NCI-H2227 (cell line): ENCODE measurements around the gene OR2AG2.

Experiments
- DNase-seq: peaks from one replicate; lab custom pipeline; 2025; ENCODE audit not compliant: unreplicated experiment; lab: John Stamatoyannopoulos, UW

OR2AG2 gene

DNA sequence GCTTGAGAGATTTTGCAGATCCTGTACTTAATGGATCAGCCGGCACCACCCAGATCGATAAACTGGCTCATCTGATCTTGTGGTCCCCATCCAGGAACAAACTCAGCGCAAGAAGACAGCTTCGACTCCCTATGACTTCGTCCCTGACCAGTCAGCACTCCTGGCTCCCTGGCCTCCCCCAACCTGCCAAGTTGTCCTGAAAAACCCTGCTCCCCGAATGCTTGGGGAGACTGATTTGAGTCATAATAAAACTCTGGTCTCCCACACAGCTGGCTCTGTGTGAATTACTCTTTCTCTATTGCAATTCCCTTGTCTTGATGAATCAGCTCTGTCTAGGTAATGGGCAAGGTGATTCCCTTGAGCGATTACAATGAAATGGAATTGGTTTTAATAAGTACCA is 29.5 kb downstream of the OR2AG2 start:
- DNase-seq = no peak

GRCh38 chr11:6738590-6738989 is 33.2 kb downstream of the OR2AG2 start:
- no peak for DNase-seq

- DNase-seq = peak; percentile 48
Observed at GRCh38 chr11:6737872-6738466, 33.8 kb downstream of the OR2AG2 start.

DNA sequence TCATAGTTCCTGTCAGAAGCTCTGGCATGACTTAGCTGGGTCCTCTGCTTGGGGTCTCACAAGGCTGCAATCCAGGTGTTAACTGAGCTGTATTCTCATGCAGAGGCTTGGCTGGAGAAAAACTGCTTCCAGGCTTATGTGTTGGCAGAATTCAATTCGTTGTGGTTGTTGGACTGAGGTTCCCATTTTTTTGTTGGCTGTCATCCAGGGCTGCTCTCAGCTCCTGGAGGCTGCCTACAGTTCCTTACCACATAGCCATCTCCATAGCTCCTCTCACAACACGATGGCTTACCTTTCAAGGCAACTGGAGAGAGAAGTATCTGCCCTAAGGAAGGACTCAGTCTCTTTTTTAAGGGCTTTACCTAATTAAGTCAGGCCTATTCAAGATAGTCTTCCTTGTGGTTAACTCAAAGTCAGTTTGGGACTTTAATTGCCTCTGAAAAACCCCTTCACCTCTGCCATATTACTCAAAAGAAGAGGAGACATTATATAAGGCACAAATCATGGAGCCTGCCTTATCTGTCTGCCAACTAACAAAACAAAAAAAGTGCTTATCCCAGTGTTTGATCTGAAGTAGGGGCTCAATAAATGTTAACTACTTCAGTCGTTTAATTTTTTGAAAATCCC is 35.2 kb downstream of the OR2AG2 start:
- no peak for DNase-seq

DNA sequence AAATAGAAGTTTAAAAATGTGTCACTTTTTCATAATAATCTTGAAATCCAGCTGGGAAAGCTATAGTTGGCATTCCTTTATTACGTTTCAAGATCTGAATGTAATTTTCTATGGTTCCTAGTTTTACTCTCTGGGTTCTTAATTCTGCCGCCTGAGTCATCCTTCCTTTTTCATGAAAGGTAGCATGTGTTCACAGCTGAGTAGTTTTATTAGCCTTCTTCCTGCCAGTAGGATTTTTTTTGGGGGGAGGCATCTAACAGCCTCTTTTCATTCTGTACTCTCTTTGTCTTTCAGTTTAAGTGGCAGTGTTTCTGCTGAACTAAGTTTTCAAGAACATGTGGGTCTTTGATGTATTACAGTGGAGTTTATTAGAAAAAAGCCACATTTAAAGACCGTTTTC is 36.5 kb downstream of the OR2AG2 start:
- DNase-seq = no peak

DNA sequence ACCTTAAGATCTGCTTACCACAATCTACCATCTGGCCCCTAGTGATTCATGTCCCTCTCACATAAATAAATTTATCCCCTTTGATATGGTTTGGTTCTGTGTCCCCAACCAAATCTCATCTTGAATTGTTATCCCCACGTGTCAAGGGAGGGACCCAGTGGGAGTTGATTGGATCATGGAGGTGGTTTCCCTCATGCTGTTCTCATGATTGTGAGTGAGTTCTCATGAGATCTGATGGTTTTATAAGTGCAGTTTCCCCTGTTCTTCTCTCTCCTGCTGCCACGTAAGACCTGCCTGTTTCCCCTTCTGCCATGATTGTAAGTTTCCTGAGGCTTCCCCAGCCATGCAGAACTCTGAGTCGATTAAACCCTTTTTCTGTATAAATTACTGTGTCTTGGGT is 37.2 kb downstream of the OR2AG2 start:
- DNase-seq = no peak

GRCh38 chr11:6733326-6734275 is 38.2 kb downstream of the OR2AG2 start:
- DNase-seq = no peak

- DNase-seq = no peak
Observed at GRCh38 chr11:6727971-6728760, 43.6 kb downstream of the OR2AG2 start.

DNA sequence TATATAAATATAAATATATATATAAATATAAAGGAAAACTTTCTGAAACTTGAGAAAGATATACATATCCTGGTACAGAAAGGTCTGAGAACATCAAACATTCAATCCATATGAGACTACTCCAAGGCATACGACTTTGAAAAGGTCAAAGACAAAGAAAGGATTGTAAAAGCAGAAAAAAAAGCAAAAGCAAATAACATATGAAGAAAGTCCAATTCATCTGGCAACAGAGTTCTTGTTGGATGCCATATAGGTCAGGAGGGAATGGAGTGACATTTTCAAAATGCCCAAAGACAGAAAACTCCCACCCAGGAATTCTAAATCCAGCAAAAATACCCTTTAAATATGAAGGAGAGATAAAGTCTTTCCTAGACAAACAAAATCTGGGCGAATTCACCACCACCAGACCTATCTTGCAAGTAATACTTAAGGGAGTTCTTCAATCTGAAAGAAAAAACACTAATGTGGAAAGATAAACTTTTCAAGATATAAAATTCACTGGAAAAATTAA is 46.3 kb downstream of the OR2AG2 start:
- DNase-seq = no peak

GRCh38 chr11:6724013-6724412 is 47.8 kb downstream of the OR2AG2 start:
- DNase-seq = no peak

DNA sequence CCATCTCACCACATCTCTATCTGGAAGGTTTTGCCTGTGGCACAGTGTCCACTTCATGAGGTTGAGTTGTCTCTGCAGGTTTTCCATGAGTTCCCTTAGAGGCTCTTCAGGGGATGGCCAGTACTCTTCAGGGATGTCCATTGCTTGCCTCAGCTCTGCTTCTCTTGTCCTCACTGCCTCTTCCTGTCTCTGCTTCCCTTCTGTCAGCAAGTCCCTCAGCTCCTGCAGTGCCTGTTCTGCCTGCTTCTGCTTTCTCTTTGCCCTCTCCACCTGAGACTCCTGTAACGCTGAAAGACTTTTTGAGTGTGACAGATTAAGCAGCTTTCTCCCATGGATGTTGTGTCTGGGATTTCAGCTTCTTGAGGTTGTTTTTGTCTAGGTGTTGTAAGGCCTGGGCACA is 50.4 kb downstream of the OR2AG2 start:
- DNase-seq = no peak

- DNase-seq = no peak
Observed at GRCh38 chr11:6719576-6719975, 52.2 kb downstream of the OR2AG2 start.

DNA sequence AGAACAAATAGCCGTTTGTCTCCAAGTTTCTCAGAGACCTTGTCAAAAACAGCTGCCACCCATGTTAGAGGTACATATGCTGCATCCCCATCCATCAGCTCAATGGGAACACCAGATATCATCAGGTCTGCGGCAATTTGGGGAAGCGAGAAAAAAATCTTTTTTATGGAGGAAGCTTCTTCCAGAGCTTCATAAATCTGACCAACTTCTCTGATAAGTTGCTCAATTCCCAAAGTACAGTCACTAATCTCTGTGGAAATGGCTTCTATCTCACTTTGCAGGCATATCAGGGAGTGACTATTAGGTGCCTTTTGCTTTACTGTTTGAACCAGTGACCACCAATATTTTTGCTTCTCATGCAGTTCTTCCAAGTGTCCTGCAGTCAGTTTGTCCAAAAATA is 54.4 kb downstream of the OR2AG2 start:
- DNase-seq = no peak
